GM15510 (cell line): ENCODE measurements around the gene DTNBP1.

Experiments
- POLR2A ChIP-seq: IDR thresholded peaks from 3 replicates; pipeline ENCODE4 v1.6.1; 2011; ENCODE audit warnings: borderline replicate concordance; ENCODE audit not compliant: insufficient read length; ENCODE audit errors: extremely low read depth

Gene DTNBP1

GRCh38 chr6:15507221-15507620 lies 155.6 kb downstream of the DTNBP1 start:
- TF ChIP-seq POLR2A: no peak

GRCh38 chr6:15506066-15506465 lies 156.8 kb downstream of the DTNBP1 start:
- TF ChIP-seq POLR2A: no peak

- TF ChIP-seq POLR2A: no peak
These were observed 157.3 kb downstream of the DTNBP1 start for GRCh38 chr6:15505463-15505918.

GRCh38 chr6:15504581-15505350 lies 158.1 kb downstream of the DTNBP1 start:
- no peak for TF ChIP-seq POLR2A

- no peak for TF ChIP-seq POLR2A
These were observed 158.8 kb downstream of the DTNBP1 start for GRCh38 chr6:15504040-15504495.

- no peak for TF ChIP-seq POLR2A
These were observed 159.5 kb downstream of the DTNBP1 start for GRCh38 chr6:15503346-15503680.

- TF ChIP-seq POLR2A: no peak
These were observed 160.1 kb downstream of the DTNBP1 start for GRCh38 chr6:15502446-15503345.

GRCh38 chr6:15501826-15502445 lies 160.9 kb downstream of the DTNBP1 start:
- TF ChIP-seq POLR2A: no peak

GRCh38 chr6:15500901-15501825 lies 161.7 kb downstream of the DTNBP1 start:
- TF ChIP-seq POLR2A: no peak

GRCh38 chr6:15500078-15500740 lies 162.6 kb downstream of the DTNBP1 start:
- TF ChIP-seq POLR2A: no peak

GRCh38 chr6:15499591-15499990 lies 163.2 kb downstream of the DTNBP1 start:
- TF ChIP-seq POLR2A: no peak

GRCh38 chr6:15499125-15499524 lies 163.7 kb downstream of the DTNBP1 start:
- TF ChIP-seq POLR2A: no peak

GRCh38 chr6:15498640-15499039 lies 164.2 kb downstream of the DTNBP1 start:
- TF ChIP-seq POLR2A: no peak

- no peak for TF ChIP-seq POLR2A
These were observed 166.3 kb downstream of the DTNBP1 start for GRCh38 chr6:15496345-15497131.
